HT1080 (cell line): ENCODE measurements around the gene DNAH2. TPM values are rescaled to one million over a fixed set of nuclear protein-coding genes. Genes with fewer than 3 reads are reported as not detected.
"Not testable (repeated sequence)": the region's sequence is repeated elsewhere in the genome, so short reads cannot be mapped to it uniquely, and the experiment has no call there.

Experiments
- DNase-seq: peaks from one replicate; pipeline ENCODE4 v3.0.0-alpha.2; 2015; ENCODE audit warnings: low read depth
- total RNA-seq: library from RNA; depleted of rRNA; stranded (reverse); fragments of >200 nt; shearing (Covaris generic); gene quantifications from 2 replicates; pipeline ENCODE4 v1.2.3, GENCODE V29; 2014; rRNA removed

The DNAH2 gene
- total RNA-seq, 1 experiment from 2014 or later: not detected

- DNase-seq: not testable (repeated sequence)
These were observed 146.8 kb downstream of the DNAH2 start for GRCh38 chr17:7864384-7864783.

- DNase-seq: no peak
These were observed 147.6 kb downstream of the DNAH2 start for GRCh38 chr17:7864995-7865650.

- DNase-seq: no peak
These were observed 150.4 kb downstream of the DNAH2 start for GRCh38 chr17:7867881-7868329.

- DNase-seq: no peak
These were observed 155.5 kb downstream of the DNAH2 start for GRCh38 chr17:7873051-7873450.

- DNase-seq: no peak
These were observed 158.3 kb downstream of the DNAH2 start for GRCh38 chr17:7875804-7876370.

- DNase-seq: no peak
These were observed 160.7 kb downstream of the DNAH2 start for GRCh38 chr17:7878234-7878633.

- no peak for DNase-seq
These were observed 162.7 kb downstream of the DNAH2 start for GRCh38 chr17:7880076-7880868.

GRCh38 chr17:7881276-7882054 lies 163.9 kb downstream of the DNAH2 start:
- no peak for DNase-seq

- DNase-seq: no peak
These were observed 164.5 kb downstream of the DNAH2 start for GRCh38 chr17:7882068-7882467.

- DNase-seq: no peak
These were observed 165.1 kb downstream of the DNAH2 start for GRCh38 chr17:7882629-7883028.

Other genes with a start within 250 kb of the DNAH2 start
- gene ZBTB4, start 238.1 kb upstream of the DNAH2 start, total RNA-seq: 13.1 and 18.1 TPM in 2 replicates
- not detected in 2 replicates for gene SLC35G6, start 236.3 kb upstream of the DNAH2 start, total RNA-seq
- 43.4 and 44.6 TPM in 2 replicates for gene POLR2A, start 233.4 kb upstream of the DNAH2 start, total RNA-seq
- 3.2 and 5.6 TPM in 2 replicates for gene TNFSF12, start 168.7 kb upstream of the DNAH2 start, total RNA-seq
- 0.37 and 0.63 TPM in 2 replicates for gene TNFSF13, start 159.0 kb upstream of the DNAH2 start, total RNA-seq
- gene SENP3, start 155.8 kb upstream of the DNAH2 start, total RNA-seq: 138 and 141 TPM in 2 replicates
- 55.2 and 75.8 TPM in 2 replicates for gene CD68, start 138.1 kb upstream of the DNAH2 start, total RNA-seq
- 148 and 177 TPM in 2 replicates for gene MPDU1, start 133.9 kb upstream of the DNAH2 start, total RNA-seq
- 0.31 and 1.8 TPM in 2 replicates for gene SOX15, start 127.7 kb upstream of the DNAH2 start, total RNA-seq
- gene FXR2, start 102.8 kb upstream of the DNAH2 start, total RNA-seq: 54.4 and 60.7 TPM in 2 replicates
- 18.6 and 20.8 TPM in 2 replicates for gene SAT2, start 89.9 kb upstream of the DNAH2 start, total RNA-seq
- not detected in 2 replicates for gene SHBG, start 87.6 kb upstream of the DNAH2 start, total RNA-seq
- not detected in 2 replicates for gene ATP1B2, start 66.8 kb upstream of the DNAH2 start, total RNA-seq
- 29.5 and 47.7 TPM in 2 replicates for gene TP53, start 30.3 kb upstream of the DNAH2 start, total RNA-seq
- gene WRAP53, start 29.3 kb upstream of the DNAH2 start, total RNA-seq: 25.2 and 29.2 TPM in 2 replicates
- 5.7 and 7.7 TPM in 2 replicates for gene EFNB3, start 12.5 kb upstream of the DNAH2 start, total RNA-seq
- 0.27 and 0.87 TPM in 2 replicates for gene KDM6B, start 116.5 kb downstream of the DNAH2 start, total RNA-seq
- 0.88 TPM in 1 of 2 replicates, not detected in the other for gene TMEM88, start 137.3 kb downstream of the DNAH2 start, total RNA-seq
- 98.2 and 168 TPM in 2 replicates for gene NAA38, start 139.8 kb downstream of the DNAH2 start, total RNA-seq
- gene CYB5D1, start 140.3 kb downstream of the DNAH2 start, total RNA-seq: 4.8 and 6.4 TPM in 2 replicates
- 82.5 and 84.7 TPM in 2 replicates for gene CHD3, start 171.0 kb downstream of the DNAH2 start, total RNA-seq
- 0.90 and 2.3 TPM in 2 replicates for gene RNF227, start 198.5 kb downstream of the DNAH2 start, total RNA-seq
- 1.8 and 3.5 TPM in 2 replicates for gene KCNAB3, start 212.1 kb downstream of the DNAH2 start, total RNA-seq
- 34.9 and 71.5 TPM in 2 replicates for gene TRAPPC1, start 214.2 kb downstream of the DNAH2 start, total RNA-seq
- gene CNTROB, start 214.5 kb downstream of the DNAH2 start, total RNA-seq: 18.8 and 28.7 TPM in 2 replicates